ENCODE measurements around the gene NACA2.

Gene NACA2

GRCh38 chr17:61624951-61625350 lies 33.9 kb upstream of the NACA2 start:
- Mint-ChIP-seq H3K27ac (no peak overlapping the region), H3K4me3 (no peak overlapping the region), H3K36me3 (ENCODE audit: low read depth) (no peaks in the 10 kb centered on the region), H3K9me3 (peaks cover 24% of the 10 kb centered on the region), H3K4me1 (no peaks in the 10 kb centered on the region), H3K27me3 (ENCODE audit: low read depth, poor library complexity) (no peaks in the 10 kb centered on the region)
- no peak for TF ChIP-seq CTCF (IDR thresholded peaks at IDR 0.05)
- DNase-seq: no peak

GRCh38 chr17:61621317-61621716 lies 30.3 kb upstream of the NACA2 start:
- DNase-seq: no peak
- H3K27me3 Mint-ChIP-seq (ENCODE audit: low read depth, poor library complexity): no peaks in the 10 kb centered on the region
- H3K36me3 Mint-ChIP-seq (ENCODE audit: low read depth): peaks cover 5% of the 10 kb centered on the region
- peaks cover 46% of the 10 kb centered on the region for H3K9me3 Mint-ChIP-seq
- H3K4me1 Mint-ChIP-seq: no peaks in the 10 kb centered on the region
- TF ChIP-seq CTCF (IDR thresholded peaks at IDR 0.05): no peak
- H3K27ac Mint-ChIP-seq: no peak overlapping the region
- no peak overlapping the region for H3K4me3 Mint-ChIP-seq

- no peak for DNase-seq
- no peak for TF ChIP-seq CTCF (IDR thresholded peaks at IDR 0.05)
- H3K36me3 Mint-ChIP-seq (ENCODE audit: low read depth): peaks cover 5% of the 10 kb centered on the region
- no peak overlapping the region for H3K27ac Mint-ChIP-seq
- peaks cover 50% of the 10 kb centered on the region for H3K9me3 Mint-ChIP-seq
- H3K4me1 Mint-ChIP-seq: no peaks in the 10 kb centered on the region
- no peak overlapping the region for H3K4me3 Mint-ChIP-seq
- no peaks in the 10 kb centered on the region for H3K27me3 Mint-ChIP-seq (ENCODE audit: low read depth, poor library complexity)
These were observed 28.9 kb upstream of the NACA2 start for GRCh38 chr17:61619953-61620352.

GRCh38 chr17:61619493-61619892 lies 28.5 kb upstream of the NACA2 start:
- TF ChIP-seq CTCF (IDR thresholded peaks at IDR 0.05): no peak
- peaks cover 50% of the 10 kb centered on the region for H3K9me3 Mint-ChIP-seq
- no peak overlapping the region for H3K4me3 Mint-ChIP-seq
- no peaks in the 10 kb centered on the region for H3K4me1 Mint-ChIP-seq
- no peaks in the 10 kb centered on the region for H3K27me3 Mint-ChIP-seq (ENCODE audit: low read depth, poor library complexity)
- H3K27ac Mint-ChIP-seq: no peak overlapping the region
- H3K36me3 Mint-ChIP-seq (ENCODE audit: low read depth): peaks cover 5% of the 10 kb centered on the region
- no peak for DNase-seq

- Mint-ChIP-seq H3K27ac (no peak overlapping the region), H3K9me3 (peaks cover 50% of the 10 kb centered on the region), H3K4me1 (no peaks in the 10 kb centered on the region), H3K27me3 (ENCODE audit: low read depth, poor library complexity) (no peaks in the 10 kb centered on the region), H3K36me3 (ENCODE audit: low read depth) (peaks cover 5% of the 10 kb centered on the region), H3K4me3 (no peak overlapping the region)
- TF ChIP-seq CTCF (IDR thresholded peaks at IDR 0.05): no peak
- no peak for DNase-seq
These were observed 27.9 kb upstream of the NACA2 start for GRCh38 chr17:61618950-61619349.

GRCh38 chr17:61617330-61617729 lies 26.3 kb upstream of the NACA2 start:
- H3K4me1 Mint-ChIP-seq: no peaks in the 10 kb centered on the region
- no peak overlapping the region for H3K27ac Mint-ChIP-seq
- no peak for TF ChIP-seq CTCF (IDR thresholded peaks at IDR 0.05)
- DNase-seq: no peak
- H3K27me3 Mint-ChIP-seq (ENCODE audit: low read depth, poor library complexity): no peaks in the 10 kb centered on the region
- H3K36me3 Mint-ChIP-seq (ENCODE audit: low read depth): peaks cover 5% of the 10 kb centered on the region
- peaks cover 46% of the 10 kb centered on the region for H3K9me3 Mint-ChIP-seq
- H3K4me3 Mint-ChIP-seq: no peak overlapping the region
